Measurements from ENCODE around the gene SLC17A2. TPM values are rescaled to one million over a fixed set of nuclear protein-coding genes. Genes with fewer than 3 reads are reported as not detected.

Gene SLC17A2
- total and polyA plus RNA-seq, 2 of the 13 experiments (the other 11 are each of a cell fraction or from before 2014, with no cell fraction given), result 11.2 to 32.4 TPM

- TF ChIP-seq TFDP2 (CRISPR knock-in tag; IDR thresholded peaks at IDR 0.05) (peak; percentile 62), ZSCAN21 (CRISPR knock-in tag; IDR thresholded peaks at IDR 0.05; ENCODE audit: borderline replicate concordance) (0 out of 2 replicates have a peak, but pooled peaks have one; percentile 37), SOX6 (IDR thresholded peaks at IDR 0.05) (no peak), SOX6 (CRISPR knock-in tag; IDR thresholded peaks at IDR 0.05) (peak; percentile 83), ZMAT5 (CRISPR knock-in tag; IDR thresholded peaks at IDR 0.05; ENCODE audit: borderline replicate concordance, low read depth) (no peak), MLXIP (CRISPR knock-in tag; IDR thresholded peaks at IDR 0.05; ENCODE audit: borderline replicate concordance) (0 out of 2 replicates have a peak, but pooled peaks have one; percentile 49), CREM (IDR thresholded peaks at IDR 0.05) (peak; percentile 90), CREM (CRISPR knock-in tag; IDR thresholded peaks at IDR 0.05) (no peak), MIXL1 (CRISPR knock-in tag; IDR thresholded peaks at IDR 0.05) (peak; percentile 93; the same call in 1 of the 2 replicates), E2F5 (CRISPR knock-in tag; conservative IDR thresholded peaks at IDR 0.05) (no peak), NR2C2 (CRISPR knock-in tag; IDR thresholded peaks at IDR 0.05; ENCODE audit: borderline replicate concordance) (peak; percentile 73; the same call in 1 of the 2 replicates), ZNF883 (CRISPR knock-in tag; IDR thresholded peaks at IDR 0.05; ENCODE audit: not compliant biosample characterization) (no peak), FLYWCH1 (CRISPR knock-in tag; IDR thresholded peaks at IDR 0.05) (no peak)
- TF ChIP-seq, protein P1, sequence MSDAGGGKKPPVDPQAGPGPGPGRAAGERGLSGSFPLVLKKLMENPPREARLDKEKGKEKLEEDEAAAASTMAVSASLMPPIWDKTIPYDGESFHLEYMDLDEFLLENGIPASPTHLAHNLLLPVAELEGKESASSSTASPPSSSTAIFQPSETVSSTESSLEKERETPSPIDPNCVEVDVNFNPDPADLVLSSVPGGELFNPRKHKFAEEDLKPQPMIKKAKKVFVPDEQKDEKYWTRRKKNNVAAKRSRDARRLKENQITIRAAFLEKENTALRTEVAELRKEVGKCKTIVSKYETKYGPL (CRISPR knock-in tag; IDR thresholded peaks at IDR 0.05), result peak; percentile 53; the same call in 1 of the 2 replicates
- TF ChIP-seq, protein P2, sequence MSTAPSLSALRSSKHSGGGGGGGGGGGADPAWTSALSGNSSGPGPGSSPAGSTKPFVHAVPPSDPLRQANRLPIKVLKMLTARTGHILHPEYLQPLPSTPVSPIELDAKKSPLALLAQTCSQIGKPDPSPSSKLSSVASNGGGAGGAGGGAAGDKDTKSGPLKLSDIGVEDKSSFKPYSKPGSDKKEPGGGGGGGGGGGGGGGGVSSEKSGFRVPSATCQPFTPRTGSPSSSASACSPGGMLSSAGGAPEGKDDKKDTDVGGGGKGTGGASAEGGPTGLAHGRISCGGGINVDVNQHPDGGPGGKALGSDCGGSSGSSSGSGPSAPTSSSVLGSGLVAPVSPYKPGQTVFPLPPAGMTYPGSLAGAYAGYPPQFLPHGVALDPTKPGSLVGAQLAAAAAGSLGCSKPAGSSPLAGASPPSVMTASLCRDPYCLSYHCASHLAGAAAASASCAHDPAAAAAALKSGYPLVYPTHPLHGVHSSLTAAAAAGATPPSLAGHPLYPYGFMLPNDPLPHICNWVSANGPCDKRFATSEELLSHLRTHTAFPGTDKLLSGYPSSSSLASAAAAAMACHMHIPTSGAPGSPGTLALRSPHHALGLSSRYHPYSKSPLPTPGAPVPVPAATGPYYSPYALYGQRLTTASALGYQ (CRISPR knock-in tag; IDR thresholded peaks at IDR 0.05), result peak; percentile 92
- TF ChIP-seq, protein P3, sequence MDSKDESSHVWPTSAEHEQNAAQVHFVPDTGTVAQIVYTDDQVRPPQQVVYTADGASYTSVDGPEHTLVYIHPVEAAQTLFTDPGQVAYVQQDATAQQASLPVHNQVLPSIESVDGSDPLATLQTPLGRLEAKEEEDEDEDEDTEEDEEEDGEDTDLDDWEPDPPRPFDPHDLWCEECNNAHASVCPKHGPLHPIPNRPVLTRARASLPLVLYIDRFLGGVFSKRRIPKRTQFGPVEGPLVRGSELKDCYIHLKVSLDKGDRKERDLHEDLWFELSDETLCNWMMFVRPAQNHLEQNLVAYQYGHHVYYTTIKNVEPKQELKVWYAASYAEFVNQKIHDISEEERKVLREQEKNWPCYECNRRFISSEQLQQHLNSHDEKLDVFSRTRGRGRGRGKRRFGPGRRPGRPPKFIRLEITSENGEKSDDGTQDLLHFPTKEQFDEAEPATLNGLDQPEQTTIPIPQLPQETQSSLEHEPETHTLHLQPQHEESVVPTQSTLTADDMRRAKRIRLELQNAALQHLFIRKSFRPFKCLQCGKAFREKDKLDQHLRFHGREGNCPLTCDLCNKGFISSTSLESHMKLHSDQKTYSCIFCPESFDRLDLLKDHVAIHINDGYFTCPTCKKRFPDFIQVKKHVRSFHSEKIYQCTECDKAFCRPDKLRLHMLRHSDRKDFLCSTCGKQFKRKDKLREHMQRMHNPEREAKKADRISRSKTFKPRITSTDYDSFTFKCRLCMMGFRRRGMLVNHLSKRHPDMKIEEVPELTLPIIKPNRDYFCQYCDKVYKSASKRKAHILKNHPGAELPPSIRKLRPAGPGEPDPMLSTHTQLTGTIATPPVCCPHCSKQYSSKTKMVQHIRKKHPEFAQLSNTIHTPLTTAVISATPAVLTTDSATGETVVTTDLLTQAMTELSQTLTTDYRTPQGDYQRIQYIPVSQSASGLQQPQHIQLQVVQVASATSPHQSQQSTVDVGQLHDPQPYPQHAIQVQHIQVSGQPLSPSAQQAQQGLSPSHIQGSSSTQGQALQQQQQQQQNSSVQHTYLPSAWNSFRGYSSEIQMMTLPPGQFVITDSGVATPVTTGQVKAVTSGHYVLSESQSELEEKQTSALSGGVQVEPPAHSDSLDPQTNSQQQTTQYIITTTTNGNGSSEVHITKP (CRISPR knock-in tag; IDR thresholded peaks at IDR 0.05; ENCODE audit: low read depth), result no peak
Measured at GRCh38 chr6:25928562-25929324, 1.7 kb downstream of the SLC17A2 start (continued).
